HEK293T (cell line): ENCODE measurements around the gene PREP.

Source experiments
- FOXK2 ChIP-seq: fragments of 450-650 bp; IDR thresholded peaks from 2 replicates; pipeline ENCODE4 v1.6.1; 2016; ENCODE audit warnings: mild to moderate bottlenecking
- FOXM1 ChIP-seq: fragments of 450-650 bp; IDR thresholded peaks from 2 replicates; pipeline ENCODE4 v1.6.1; 2017; ENCODE audit warnings: mild to moderate bottlenecking, borderline replicate concordance
- SP1 ChIP-seq: fragments of 450-650 bp; IDR thresholded peaks from 2 replicates; pipeline ENCODE4 v1.6.1; 2017
- TARDBP ChIP-seq: fragments of 450-650 bp; IDR thresholded peaks from 2 replicates; pipeline ENCODE4 v1.6.1; 2016

- TF ChIP-seq FOXM1 (no peak), SP1 (no peak), TARDBP (no peak), FOXK2 (no peak)
Observed at GRCh38 chr6:105402090-105402938, 568 bp downstream of the PREP start.
